ENCODE data around the gene TOX3.

Gene TOX3

DNA sequence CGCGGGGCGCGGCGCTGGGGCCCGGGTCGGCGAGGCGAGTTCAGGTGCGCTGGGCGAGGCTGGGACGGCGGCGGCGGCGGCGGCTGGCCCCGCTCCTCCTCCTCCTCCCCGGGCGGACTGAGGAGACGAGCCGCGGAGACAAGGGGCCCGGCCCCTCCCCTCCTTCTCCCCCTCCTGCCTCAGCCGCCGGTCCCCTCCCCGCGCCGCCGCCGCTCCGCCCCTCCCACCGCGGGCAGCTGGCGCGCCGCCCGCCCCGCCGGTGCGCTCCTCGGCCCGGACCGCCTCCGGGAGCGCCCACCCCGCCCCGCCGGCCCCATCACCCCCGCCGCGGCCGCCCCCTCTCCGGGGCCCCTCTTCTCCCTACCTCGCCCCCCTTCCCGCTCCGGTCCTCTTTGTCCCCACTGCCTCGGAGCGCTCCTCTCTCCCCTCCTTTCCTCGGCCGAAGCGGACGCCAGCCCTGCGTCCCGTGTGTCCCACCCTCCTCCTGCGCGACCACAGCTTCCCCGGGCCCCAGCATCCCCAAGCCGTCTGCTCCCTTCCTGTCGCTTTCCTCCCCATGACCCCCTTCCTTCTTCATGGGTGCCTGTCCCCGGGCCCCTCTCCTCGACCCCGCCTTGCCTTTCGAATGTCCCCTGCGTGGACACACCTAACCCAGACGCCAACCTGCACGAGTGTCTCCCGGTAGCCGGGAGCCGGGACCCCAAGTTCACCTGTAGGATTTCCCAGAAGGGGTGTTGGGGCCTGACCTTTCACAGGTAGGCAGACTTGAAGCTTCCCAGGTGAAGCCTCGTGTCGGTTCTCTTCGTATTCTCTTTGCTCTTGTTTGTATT is at the start of gene TOX3:
Gene TOX3, minus strand, starts transcription at position 140 of the 830 bp plus-strand sequence. CDS start 420 bp downstream, outside the sequence.
- TF ChIP-seq ZFX (IDR thresholded peaks at IDR 0.05): no peak
- TF ChIP-seq, protein P1, sequence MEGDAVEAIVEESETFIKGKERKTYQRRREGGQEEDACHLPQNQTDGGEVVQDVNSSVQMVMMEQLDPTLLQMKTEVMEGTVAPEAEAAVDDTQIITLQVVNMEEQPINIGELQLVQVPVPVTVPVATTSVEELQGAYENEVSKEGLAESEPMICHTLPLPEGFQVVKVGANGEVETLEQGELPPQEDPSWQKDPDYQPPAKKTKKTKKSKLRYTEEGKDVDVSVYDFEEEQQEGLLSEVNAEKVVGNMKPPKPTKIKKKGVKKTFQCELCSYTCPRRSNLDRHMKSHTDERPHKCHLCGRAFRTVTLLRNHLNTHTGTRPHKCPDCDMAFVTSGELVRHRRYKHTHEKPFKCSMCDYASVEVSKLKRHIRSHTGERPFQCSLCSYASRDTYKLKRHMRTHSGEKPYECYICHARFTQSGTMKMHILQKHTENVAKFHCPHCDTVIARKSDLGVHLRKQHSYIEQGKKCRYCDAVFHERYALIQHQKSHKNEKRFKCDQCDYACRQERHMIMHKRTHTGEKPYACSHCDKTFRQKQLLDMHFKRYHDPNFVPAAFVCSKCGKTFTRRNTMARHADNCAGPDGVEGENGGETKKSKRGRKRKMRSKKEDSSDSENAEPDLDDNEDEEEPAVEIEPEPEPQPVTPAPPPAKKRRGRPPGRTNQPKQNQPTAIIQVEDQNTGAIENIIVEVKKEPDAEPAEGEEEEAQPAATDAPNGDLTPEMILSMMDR (conservative IDR thresholded peaks at IDR 0.05): no peak
- H3K27ac ChIP-seq: peak within 1 kb of the TSS; percentile 65

- TF ChIP-seq, protein P1 (conservative IDR thresholded peaks at IDR 0.05): no peak
- no peak for TF ChIP-seq ZFX (IDR thresholded peaks at IDR 0.05)
- no peak overlapping the region for H3K27ac ChIP-seq
Measured at GRCh38 chr16:52592778-52593177, 45.8 kb upstream of the TOX3 start.

GRCh38 chr16:52591934-52592592 is 45.1 kb upstream of the TOX3 start:
- H3K27ac ChIP-seq: no peak overlapping the region
- TF ChIP-seq, protein P1 (conservative IDR thresholded peaks at IDR 0.05): no peak
- TF ChIP-seq ZFX (IDR thresholded peaks at IDR 0.05): no peak

DNA sequence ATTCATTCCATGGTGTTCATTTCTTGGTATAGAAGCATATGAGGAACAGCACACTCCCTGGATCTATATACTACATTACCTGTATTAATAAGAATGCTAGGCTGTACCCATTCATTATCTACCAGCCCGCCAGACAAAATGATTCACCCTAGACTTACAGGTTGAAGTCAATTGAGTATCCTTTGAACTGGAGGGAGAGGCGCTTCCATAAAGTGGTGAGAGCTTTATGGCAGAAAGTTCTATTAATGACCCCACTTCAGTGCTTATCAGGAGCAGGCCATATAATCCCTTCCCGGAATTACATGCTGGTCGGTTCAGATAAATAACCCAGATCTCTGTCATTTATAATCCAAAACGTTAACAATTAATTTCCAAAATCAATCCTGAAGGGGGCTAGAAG is 44.5 kb upstream of the TOX3 start:
- TF ChIP-seq, protein P1 (conservative IDR thresholded peaks at IDR 0.05): no peak
- TF ChIP-seq ZFX (IDR thresholded peaks at IDR 0.05): no peak
- H3K27ac ChIP-seq: no peak overlapping the region

DNA sequence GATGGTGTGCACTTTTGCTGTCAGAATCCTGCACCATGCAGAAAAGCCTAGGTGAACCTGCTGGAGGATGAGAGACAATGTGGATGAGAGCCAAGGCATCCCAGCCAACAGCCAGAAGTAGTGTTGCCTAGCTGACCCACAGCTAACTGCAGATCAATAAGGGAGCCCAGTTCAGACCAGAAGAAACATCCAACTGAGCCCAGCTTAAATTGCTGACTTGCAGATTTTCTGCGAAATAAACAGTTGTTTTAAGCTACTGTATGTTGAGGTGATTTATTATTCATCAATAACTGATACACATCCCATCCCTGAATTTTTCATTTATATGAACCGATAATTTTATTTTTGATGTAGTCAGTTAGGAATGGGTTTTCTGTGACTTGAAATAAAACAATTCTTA is 39.2 kb upstream of the TOX3 start:
- TF ChIP-seq, protein P1 (conservative IDR thresholded peaks at IDR 0.05): no peak
- TF ChIP-seq ZFX (IDR thresholded peaks at IDR 0.05): no peak
- no peak overlapping the region for H3K27ac ChIP-seq

DNA sequence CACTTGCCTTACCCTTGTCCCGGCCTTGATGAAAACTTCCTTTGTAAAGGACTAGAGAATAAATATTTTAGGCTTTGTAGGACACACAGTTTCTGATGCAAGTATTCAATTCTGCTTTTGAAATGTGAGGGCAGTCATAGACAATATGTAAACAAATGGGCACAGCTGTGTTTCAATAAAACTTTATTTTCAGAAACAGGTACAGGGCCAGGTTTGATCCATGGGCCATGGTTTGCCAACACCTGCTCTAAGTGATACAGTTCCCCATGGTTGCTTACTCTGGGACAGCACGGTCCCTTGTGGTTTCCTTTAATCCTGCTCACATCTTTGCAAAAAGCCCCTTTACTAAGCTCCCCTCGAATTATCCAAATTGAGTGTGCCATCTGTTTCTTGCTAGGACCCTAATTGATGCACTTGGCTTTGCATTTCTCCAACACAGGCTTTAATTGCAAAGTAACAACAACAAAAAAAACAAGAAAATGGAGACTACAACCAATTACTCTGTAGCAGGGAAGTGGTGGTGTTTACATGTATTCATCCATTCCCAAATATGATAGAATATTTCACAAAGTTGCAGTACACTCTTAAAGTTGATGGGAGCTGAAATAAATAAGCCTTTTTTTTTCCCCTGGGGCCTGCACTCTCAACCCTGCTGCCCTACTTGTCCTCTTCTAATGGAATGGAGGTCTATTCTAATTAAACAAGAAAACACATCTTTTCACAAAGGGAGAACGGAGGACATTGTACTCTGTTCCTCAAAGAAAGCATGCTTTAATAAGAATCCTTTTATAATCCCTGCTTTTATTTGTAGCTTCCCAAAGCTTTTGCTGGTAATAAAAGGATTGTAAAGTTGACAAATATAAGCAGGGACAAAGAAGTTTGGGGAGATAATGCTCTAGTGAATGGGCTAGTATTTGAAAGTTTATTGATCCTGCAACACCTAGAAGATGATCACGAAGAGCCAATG is 37.7 kb upstream of the TOX3 start:
- TF ChIP-seq, protein P1 (conservative IDR thresholded peaks at IDR 0.05): no peak
- TF ChIP-seq ZFX (IDR thresholded peaks at IDR 0.05): no peak

More for the DNA sequence above, 37.7 kb upstream of the TOX3 start:
- H3K27ac ChIP-seq: no peak overlapping the region

Data from C4-2B (cell line).